Skeletal muscle cell (primary cell): Measurements from ENCODE around the gene DHH.

Experiments used
- DNase-seq: peaks from one replicate; pipeline ENCODE4 v3.0.0-alpha.2; 2010; ENCODE audit warnings: low read depth
- H3K4me3 ChIP-seq: 2 replicates; pipeline ENCODE4 v1.5.1; 2011; ENCODE audit warnings: low read depth, mild to moderate bottlenecking, control low read depth, low read length, moderate library complexity

DHH gene

DNA sequence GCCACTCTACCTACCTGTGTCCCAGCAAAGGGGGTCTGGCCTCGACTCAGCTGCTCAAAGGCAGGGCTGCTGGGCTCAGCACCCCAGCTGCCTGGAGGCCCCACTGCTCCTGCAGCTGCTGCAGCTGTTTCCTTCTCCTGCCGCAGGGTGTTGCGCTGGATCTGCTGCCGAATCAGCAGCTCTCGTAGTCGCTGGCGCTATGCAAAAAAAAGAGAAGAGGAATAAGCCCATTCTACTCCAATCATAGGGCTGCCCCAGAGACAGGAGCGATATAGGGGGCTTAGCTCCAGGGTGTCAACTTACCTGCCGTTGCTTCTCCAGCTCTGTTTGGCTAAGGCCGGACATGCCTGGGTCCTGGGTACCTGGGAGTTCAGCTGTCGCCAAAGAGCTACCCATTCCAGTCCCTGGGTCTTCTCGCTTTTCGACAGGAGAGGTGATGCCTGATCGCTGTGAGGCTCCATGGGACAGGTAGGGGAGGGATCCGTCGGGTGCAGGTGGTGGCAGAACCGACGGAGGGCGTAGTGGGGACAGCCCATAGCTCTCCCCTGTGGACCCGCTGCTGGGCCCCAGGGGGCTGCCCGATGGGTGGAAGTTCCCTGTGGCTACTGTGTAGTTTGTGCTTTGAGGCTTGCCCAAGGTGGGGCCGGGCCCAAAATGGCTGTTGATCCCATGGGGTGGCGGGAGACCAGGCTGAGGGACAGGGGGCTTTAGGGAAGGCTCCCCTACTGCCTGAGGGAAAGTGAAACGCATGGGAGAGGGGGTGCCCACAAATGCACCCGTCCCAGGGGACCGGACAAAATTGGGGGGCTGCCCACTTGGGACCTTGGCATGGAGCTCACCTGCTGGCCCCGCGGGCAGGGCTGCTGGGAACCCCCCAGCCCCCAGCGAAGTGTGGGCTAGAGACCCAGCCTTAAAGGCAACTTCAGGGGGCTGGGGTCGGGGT, 54.9 kb downstream of the DHH start:
- no peak overlapping the region for H3K4me3 ChIP-seq
- DNase-seq, result no peak

DNA sequence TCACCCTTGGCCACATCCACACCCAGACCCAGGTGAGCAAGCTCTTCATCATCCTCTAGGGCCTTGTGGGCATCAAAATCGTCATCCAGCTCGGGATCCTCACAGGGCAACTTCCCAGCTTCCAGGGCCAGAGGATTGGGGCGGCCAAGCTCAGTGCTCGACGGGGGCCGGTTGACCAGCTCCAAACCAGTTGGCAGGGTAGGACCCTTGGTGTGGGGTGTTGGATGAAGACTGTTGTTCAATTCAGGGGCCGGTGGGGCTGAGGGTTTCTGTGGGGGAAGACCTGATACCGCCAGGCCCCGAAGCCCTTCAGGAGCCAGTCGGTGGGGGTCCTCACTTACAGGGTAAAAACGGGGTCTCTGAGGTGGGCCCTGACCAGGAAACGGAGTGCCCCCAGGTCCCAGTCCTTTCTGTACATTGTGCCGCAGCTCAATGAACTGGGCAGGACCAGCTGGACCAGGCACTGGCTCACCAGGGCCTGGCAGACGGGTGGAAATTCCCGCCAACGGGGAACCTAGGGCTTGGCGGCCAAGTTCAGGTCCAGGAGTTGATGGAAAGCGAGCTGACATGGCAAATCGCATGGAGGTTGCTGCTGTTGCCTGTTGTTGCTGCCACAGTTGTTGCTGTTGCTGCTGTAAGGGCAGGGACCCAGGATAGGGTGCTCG, 56.2 kb downstream of the DHH start:
- no peak for DNase-seq
- H3K4me3 ChIP-seq, result no peak overlapping the region

DNA sequence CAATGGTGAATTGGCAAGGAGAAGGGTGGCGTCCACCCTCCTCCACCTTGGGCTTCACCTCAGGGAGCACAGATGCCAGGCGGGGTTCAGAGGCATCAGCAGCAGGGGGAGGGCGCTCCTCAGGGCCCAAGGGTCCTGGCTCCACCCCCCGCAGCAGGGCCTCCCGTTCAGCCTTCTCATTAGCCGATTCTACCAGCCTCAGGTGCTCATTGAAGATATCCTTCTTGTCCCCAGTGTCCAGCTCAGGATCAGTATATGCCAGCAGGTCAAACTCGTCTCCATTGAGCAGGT, 56.7 kb downstream of the DHH start:
- no peak for DNase-seq
- no peak overlapping the region for H3K4me3 ChIP-seq

DNA sequence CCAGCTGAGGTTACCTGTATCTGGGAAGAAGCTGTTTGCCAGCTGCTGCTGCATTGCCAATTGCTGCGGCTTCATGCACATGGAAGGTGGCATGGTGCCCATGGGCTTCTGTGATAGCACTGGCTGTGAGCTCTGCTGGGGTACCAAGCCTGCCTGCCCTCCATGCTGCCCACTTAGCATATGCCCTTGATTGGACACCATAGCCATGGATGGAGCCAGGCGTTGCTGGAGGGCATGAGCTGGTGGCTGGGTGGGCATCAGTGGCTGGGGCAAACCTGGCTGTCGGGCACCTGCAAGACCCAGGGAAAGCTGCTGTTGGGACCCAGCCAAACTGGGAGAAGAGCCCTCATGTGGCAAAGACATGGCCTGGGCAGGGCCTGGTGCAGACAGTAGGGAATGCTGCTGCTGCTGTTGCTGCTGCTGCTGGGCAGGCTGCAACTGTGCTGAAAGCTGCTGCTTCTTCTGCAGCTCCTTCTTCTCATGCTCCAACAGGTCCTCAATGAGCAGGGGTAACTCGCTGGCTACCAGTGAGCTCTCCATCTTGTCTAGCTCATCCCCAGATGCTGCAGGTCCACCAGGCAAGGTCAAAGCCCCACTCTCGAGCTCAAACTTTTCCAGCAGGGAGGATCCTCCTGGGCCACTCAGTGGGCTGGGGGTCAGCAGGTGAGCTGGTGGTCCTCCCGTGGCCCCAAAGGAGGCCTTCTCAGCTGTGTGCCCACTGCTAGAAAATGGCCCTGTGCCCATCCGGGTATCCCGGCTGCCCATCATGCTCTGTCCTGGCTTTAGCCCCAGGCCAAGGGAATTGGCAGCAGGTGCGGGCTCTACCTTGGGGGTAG, 57.3 kb downstream of the DHH start:
- no peak for DNase-seq
- no peak overlapping the region for H3K4me3 ChIP-seq
